Measurements from ENCODE around the gene AQP1.

AQP1 gene

GRCh38 chr7:30894866-30895605 lies 16.6 kb upstream of the AQP1 start:
- H3K36me3 Mint-ChIP-seq (ENCODE audit: low read depth) = peaks cover 10% of the 10 kb centered on the region
- H3K27me3 Mint-ChIP-seq (ENCODE audit: low read depth) = peaks cover 19% of the 10 kb centered on the region
- H3K4me3 Mint-ChIP-seq = no peak overlapping the region
- H3K27ac Mint-ChIP-seq = peak overlapping the region; percentile 3 to 36 (median 17)
- TF ChIP-seq, protein P1, sequence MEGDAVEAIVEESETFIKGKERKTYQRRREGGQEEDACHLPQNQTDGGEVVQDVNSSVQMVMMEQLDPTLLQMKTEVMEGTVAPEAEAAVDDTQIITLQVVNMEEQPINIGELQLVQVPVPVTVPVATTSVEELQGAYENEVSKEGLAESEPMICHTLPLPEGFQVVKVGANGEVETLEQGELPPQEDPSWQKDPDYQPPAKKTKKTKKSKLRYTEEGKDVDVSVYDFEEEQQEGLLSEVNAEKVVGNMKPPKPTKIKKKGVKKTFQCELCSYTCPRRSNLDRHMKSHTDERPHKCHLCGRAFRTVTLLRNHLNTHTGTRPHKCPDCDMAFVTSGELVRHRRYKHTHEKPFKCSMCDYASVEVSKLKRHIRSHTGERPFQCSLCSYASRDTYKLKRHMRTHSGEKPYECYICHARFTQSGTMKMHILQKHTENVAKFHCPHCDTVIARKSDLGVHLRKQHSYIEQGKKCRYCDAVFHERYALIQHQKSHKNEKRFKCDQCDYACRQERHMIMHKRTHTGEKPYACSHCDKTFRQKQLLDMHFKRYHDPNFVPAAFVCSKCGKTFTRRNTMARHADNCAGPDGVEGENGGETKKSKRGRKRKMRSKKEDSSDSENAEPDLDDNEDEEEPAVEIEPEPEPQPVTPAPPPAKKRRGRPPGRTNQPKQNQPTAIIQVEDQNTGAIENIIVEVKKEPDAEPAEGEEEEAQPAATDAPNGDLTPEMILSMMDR (IDR thresholded peaks at IDR 0.05; ENCODE audit: unreplicated experiment in 3 of 3) = no peak
- H3K9me3 Mint-ChIP-seq = peaks cover 3% of the 10 kb centered on the region
- H3K4me1 Mint-ChIP-seq = peaks cover 52% of the 10 kb centered on the region

- Mint-ChIP-seq H3K27ac (peak overlapping the region in 1 of 3 experiments; percentile 13), H3K9me3 (no peaks in the 10 kb centered on the region)
- TF ChIP-seq, protein P1 (IDR thresholded peaks at IDR 0.05; ENCODE audit: unreplicated experiment in 3 of 3) = no peak
These were observed 15.6 kb upstream of the AQP1 start for GRCh38 chr7:30896036-30896435.

DNA sequence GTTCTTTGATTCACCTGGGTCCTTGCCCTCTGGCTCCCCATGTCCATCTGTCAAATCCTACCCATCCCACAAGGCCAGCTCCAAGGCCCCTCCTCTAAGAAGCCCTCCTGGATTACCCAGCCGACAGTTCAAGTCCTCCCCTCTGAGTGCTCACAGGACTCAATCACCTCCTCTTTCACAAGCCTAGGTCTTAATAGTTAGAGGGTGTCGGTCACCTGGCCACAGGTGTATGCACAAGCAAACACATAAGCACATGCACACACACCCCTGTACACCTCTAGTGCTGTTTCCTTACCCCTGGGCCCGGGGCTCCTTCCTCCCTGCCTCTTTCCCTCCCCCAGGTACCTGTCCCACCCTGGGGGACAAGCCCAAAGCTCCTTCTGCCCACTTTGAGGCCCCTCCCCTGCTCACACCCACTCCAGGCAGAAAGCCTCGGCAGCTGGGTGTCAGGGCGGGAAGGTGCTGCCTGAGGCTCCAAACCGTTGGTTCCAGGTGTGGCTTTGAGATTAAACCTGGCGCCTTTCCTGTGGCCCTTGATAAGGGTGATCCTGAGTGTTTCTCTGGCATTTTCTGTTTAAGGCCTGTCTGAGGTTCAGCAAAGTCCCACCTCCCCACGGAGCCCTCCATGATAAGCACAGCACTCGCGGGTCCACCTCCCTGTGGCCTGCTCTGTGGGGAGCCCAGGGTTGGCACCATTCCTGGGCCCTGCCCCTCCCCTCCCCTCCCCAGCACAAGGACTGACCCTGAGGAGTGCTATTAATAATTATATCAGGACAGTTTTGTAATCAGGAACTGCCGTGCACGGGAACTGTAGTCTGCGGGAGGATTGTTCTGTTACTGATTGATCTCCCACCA lies 14.6 kb upstream of the AQP1 start:
- H3K4me1 Mint-ChIP-seq = peaks cover 52% of the 10 kb centered on the region
- H3K27me3 Mint-ChIP-seq (ENCODE audit: low read depth) = peaks cover 19% of the 10 kb centered on the region

More at GRCh38 chr7:30896036-30896435, 15.6 kb upstream of the AQP1 start:
- Mint-ChIP-seq H3K4me3 (no peak overlapping the region), H3K4me1 (peaks cover 52% of the 10 kb centered on the region), H3K27me3 (ENCODE audit: low read depth) (peaks cover 19% of the 10 kb centered on the region), H3K36me3 (ENCODE audit: low read depth) (peaks cover 5% of the 10 kb centered on the region)

DNA sequence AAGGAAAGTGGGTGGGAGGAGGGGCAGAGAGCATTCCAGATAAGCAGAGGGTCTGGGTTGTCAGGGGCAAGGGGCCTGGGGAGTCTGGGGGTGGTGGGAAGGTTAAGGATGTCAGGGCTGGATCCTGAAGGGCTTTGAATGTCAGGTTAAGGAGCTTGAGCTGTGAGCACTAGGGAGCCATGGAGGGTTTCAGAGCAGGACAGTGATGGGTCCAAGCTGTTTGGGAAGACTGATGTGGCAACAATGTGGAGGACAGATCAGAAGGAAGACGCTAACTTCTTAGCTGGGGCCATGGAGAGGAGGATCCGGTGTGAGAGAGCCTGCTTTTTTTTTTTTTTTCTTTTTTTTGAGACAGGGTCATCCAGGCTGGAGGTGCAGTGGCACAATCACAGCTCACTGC lies 13.9 kb upstream of the AQP1 start:
- Mint-ChIP-seq H3K36me3 (ENCODE audit: low read depth) (no peaks in the 10 kb centered on the region), H3K9me3 (no peaks in the 10 kb centered on the region), H3K27me3 (ENCODE audit: low read depth) (peaks cover 19% of the 10 kb centered on the region), H3K4me3 (no peak overlapping the region), H3K27ac (peak overlapping the region; percentile 13 to 72 (median 26)), H3K4me1 (peaks cover 50% of the 10 kb centered on the region)
- TF ChIP-seq, protein P1 (IDR thresholded peaks at IDR 0.05; ENCODE audit: unreplicated experiment in 3 of 3) = no peak

More for the DNA sequence above, 14.6 kb upstream of the AQP1 start:
- H3K9me3 Mint-ChIP-seq = no peaks in the 10 kb centered on the region
- peak overlapping the region in 1 of 3 experiments; percentile 12 for H3K4me3 Mint-ChIP-seq
- TF ChIP-seq, protein P1 (IDR thresholded peaks at IDR 0.05; ENCODE audit: unreplicated experiment in 3 of 3) = no peak
- H3K36me3 Mint-ChIP-seq (ENCODE audit: low read depth) = no peaks in the 10 kb centered on the region
- peak overlapping the region; percentile 13 to 72 (median 26) for H3K27ac Mint-ChIP-seq

- no peak overlapping the region for H3K27ac Mint-ChIP-seq
- H3K36me3 Mint-ChIP-seq (ENCODE audit: low read depth) = no peaks in the 10 kb centered on the region
- no peak overlapping the region for H3K4me3 Mint-ChIP-seq
- TF ChIP-seq, protein P1 (IDR thresholded peaks at IDR 0.05; ENCODE audit: unreplicated experiment in 3 of 3) = no peak
- H3K9me3 Mint-ChIP-seq = no peaks in the 10 kb centered on the region
- H3K4me1 Mint-ChIP-seq = peaks cover 44% of the 10 kb centered on the region
- H3K27me3 Mint-ChIP-seq (ENCODE audit: low read depth) = peaks cover 19% of the 10 kb centered on the region
These were observed 13.2 kb upstream of the AQP1 start for GRCh38 chr7:30898411-30898810.
